ENCODE measurements around the gene ARHGAP18.

The ARHGAP18 gene

GRCh38 chr6:129661536-129662405, 48.2 kb downstream of the ARHGAP18 start:
- no peak for TF ChIP-seq ZNF274 (IDR thresholded peaks at IDR 0.05; ENCODE audit: low read depth, low read length)
- no peak overlapping the region for H3K4me3 ChIP-seq (ENCODE audit: low read length)

- TF ChIP-seq ZNF274 (IDR thresholded peaks at IDR 0.05; ENCODE audit: low read depth, low read length), result no peak
- no peak overlapping the region for H3K4me3 ChIP-seq (ENCODE audit: low read length)
Observed at GRCh38 chr6:129660346-129660676, 49.7 kb downstream of the ARHGAP18 start.

GRCh38 chr6:129659590-129660345, 50.2 kb downstream of the ARHGAP18 start:
- H3K4me3 ChIP-seq (ENCODE audit: low read length), result no peak overlapping the region
- TF ChIP-seq ZNF274 (IDR thresholded peaks at IDR 0.05; ENCODE audit: low read depth, low read length), result no peak

- no peak for TF ChIP-seq ZNF274 (IDR thresholded peaks at IDR 0.05; ENCODE audit: low read depth, low read length)
Observed at GRCh38 chr6:129659167-129659566, 50.8 kb downstream of the ARHGAP18 start.

GRCh38 chr6:129657483-129657882, 52.5 kb downstream of the ARHGAP18 start:
- H3K4me3 ChIP-seq (ENCODE audit: low read length), result no peak overlapping the region
- TF ChIP-seq ZNF274 (IDR thresholded peaks at IDR 0.05; ENCODE audit: low read depth, low read length), result no peak

More at GRCh38 chr6:129659167-129659566, 50.8 kb downstream of the ARHGAP18 start:
- H3K4me3 ChIP-seq (ENCODE audit: low read length), result no peak overlapping the region

- no peak overlapping the region for H3K4me3 ChIP-seq (ENCODE audit: low read length)
- no peak for TF ChIP-seq ZNF274 (IDR thresholded peaks at IDR 0.05; ENCODE audit: low read depth, low read length)
Observed at GRCh38 chr6:129655334-129655733, 54.6 kb downstream of the ARHGAP18 start.

- TF ChIP-seq ZNF274 (IDR thresholded peaks at IDR 0.05; ENCODE audit: low read depth, low read length), result no peak
Observed at GRCh38 chr6:129653746-129654145, 56.2 kb downstream of the ARHGAP18 start.

GRCh38 chr6:129653229-129653628, 56.7 kb downstream of the ARHGAP18 start:
- TF ChIP-seq ZNF274 (IDR thresholded peaks at IDR 0.05; ENCODE audit: low read depth, low read length), result no peak
- no peak overlapping the region for H3K4me3 ChIP-seq (ENCODE audit: low read length)

More at GRCh38 chr6:129653746-129654145, 56.2 kb downstream of the ARHGAP18 start:
- H3K4me3 ChIP-seq (ENCODE audit: low read length), result no peak overlapping the region

GRCh38 chr6:129651291-129651691, 58.7 kb downstream of the ARHGAP18 start:
- no peak for TF ChIP-seq ZNF274 (IDR thresholded peaks at IDR 0.05; ENCODE audit: low read depth, low read length)
- H3K4me3 ChIP-seq (ENCODE audit: low read length), result no peak overlapping the region

GRCh38 chr6:129648819-129649491, 61.0 kb downstream of the ARHGAP18 start:
- no peak overlapping the region for H3K4me3 ChIP-seq (ENCODE audit: low read length)
- no peak for TF ChIP-seq ZNF274 (IDR thresholded peaks at IDR 0.05; ENCODE audit: low read depth, low read length)

- TF ChIP-seq ZNF274 (IDR thresholded peaks at IDR 0.05; ENCODE audit: low read depth, low read length), result no peak
- H3K4me3 ChIP-seq (ENCODE audit: low read length), result peak overlapping the region; percentile 13; the same call in 1 of the 2 replicates
Observed at GRCh38 chr6:129647044-129647443, 62.9 kb downstream of the ARHGAP18 start.

GRCh38 chr6:129646642-129647041, 63.3 kb downstream of the ARHGAP18 start:
- TF ChIP-seq ZNF274 (IDR thresholded peaks at IDR 0.05; ENCODE audit: low read depth, low read length), result no peak
- no peak overlapping the region; the same call in 1 of the 2 replicates for H3K4me3 ChIP-seq (ENCODE audit: low read length)

- no peak overlapping the region for H3K4me3 ChIP-seq (ENCODE audit: low read length)
- TF ChIP-seq ZNF274 (IDR thresholded peaks at IDR 0.05; ENCODE audit: low read depth, low read length), result no peak
Observed at GRCh38 chr6:129645830-129646579, 64.0 kb downstream of the ARHGAP18 start.
